Measurements from ENCODE around the gene CRYZ. TPM values are rescaled to one million over a fixed set of nuclear protein-coding genes. Genes with fewer than 3 reads are reported as not detected.
A peak's percentile ranks its signal among the peaks of the same experiment; 100 is the strongest.
"Not testable (repeated sequence)": the region's sequence is repeated elsewhere in the genome, so short reads cannot be mapped to it uniquely, and the experiment has no call there.

CRYZ gene
- total and polyA plus RNA-seq, 4 donors: 21.7 to 29.8 (median 27.1) TPM

DNA sequence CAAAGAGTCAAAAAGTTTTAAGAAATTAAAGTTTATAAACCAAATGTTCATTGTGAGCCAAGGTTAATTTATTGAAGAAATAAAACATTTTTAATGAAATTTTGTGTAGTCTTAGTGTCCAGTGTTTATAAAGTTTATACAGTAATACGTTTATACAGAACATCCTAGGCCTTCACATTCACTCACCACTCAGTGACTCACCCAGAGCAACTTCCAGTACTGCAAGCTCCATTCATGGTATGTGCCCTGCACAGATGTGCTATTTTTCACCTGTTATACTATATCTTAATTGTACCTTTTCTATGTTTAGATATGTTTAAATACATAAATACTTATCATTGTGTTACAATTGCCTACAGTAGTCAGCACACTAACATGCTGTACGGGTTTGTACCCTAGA lies 33.7 kb upstream of the CRYZ start:
- H3K9me3 ChIP-seq (ENCODE audit: control insufficient read depth, insufficient read depth, low read length): no peaks in the 10 kb centered on the region
- no peak for DNase-seq (ENCODE audit: low read depth in 4 of 6, low spot score in 6 of 6)
- H3K36me3 ChIP-seq (ENCODE audit: control insufficient read depth, insufficient read depth, low read length): no peaks in the 10 kb centered on the region
- no peaks in the 10 kb centered on the region for H3K4me1 ChIP-seq (ENCODE audit: control insufficient read depth, insufficient read depth, low read length)
- no CpG with 5 or more reads among the region's 2 CpGs for WGBS (ENCODE audit: insufficient coverage)
- no peak overlapping the region for H3K27ac ChIP-seq (ENCODE audit: low read depth, low read length)
- H3K4me3 ChIP-seq (ENCODE audit: low read depth, low read length): no peak overlapping the region
- H3K27me3 ChIP-seq (ENCODE audit: control insufficient read depth, insufficient read depth, low read length): no peaks in the 10 kb centered on the region

DNA sequence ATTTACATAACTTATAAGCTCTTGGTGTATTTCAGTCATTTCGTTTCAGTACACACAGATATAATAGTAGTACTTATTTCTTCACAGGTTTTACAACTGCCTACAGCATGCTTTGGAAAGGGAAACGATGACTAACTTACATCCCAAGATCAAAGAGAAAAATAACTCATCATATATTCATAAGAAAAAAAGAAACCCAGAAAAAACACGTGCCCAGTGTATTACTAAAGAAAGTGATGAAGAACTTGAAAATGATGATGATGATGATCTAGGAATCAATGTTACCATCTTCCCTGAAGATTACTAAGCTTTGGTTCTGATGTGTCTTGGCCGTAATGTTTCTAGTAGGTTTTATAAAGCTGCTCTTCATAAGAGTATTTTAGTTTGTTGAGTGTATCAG lies 31.0 kb upstream of the CRYZ start:
- Histone ChIP-seq H3K36me3 (ENCODE audit: control insufficient read depth, insufficient read depth, low read length) (peaks cover 2% of the 10 kb centered on the region), H3K27me3 (ENCODE audit: control insufficient read depth, insufficient read depth, low read length) (no peaks in the 10 kb centered on the region)
- WGBS (ENCODE audit: insufficient coverage): no CpG with 5 or more reads among the region's 4 CpGs

DNA sequence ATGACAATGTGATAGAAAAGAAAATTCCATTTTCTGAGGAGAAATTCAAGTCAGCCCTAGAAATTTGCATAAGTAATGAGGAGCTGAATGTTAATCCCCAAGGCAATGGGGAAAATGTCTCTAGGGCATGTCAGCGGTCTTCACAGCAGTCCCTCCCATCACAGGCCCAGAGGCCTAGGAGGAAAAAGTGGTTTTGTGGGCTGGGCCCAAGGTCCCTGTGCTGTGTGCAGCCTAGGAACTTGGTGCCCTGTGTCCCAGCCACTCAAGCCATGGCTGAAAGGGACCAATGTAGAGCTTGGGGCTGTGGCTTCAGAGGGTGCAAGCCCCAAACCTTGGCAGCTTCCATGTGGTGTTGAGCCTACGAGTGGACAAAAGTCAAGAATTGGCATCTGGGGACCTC lies 23.8 kb upstream of the CRYZ start:
- H3K4me1 ChIP-seq (ENCODE audit: control insufficient read depth, insufficient read depth, low read length); DNase-seq (ENCODE audit: low read depth in 4 of 6, low spot score in 6 of 6); H3K27me3 ChIP-seq (ENCODE audit: control insufficient read depth, insufficient read depth, low read length); H3K9me3 ChIP-seq (ENCODE audit: control insufficient read depth, insufficient read depth, low read length); H3K27ac ChIP-seq (ENCODE audit: low read depth, low read length); H3K4me3 ChIP-seq (ENCODE audit: low read depth, low read length): not testable (repeated sequence)
- H3K36me3 ChIP-seq (ENCODE audit: control insufficient read depth, insufficient read depth, low read length): peaks cover 17% of the 10 kb centered on the region
- WGBS (ENCODE audit: insufficient coverage): 100% methylated on average over 2 of the region's 2 CpGs

More for the DNA sequence above, 31.0 kb upstream of the CRYZ start:
- Histone ChIP-seq H3K4me1 (ENCODE audit: control insufficient read depth, insufficient read depth, low read length) (no peaks in the 10 kb centered on the region), H3K9me3 (ENCODE audit: control insufficient read depth, insufficient read depth, low read length) (no peaks in the 10 kb centered on the region), H3K27ac (ENCODE audit: low read depth, low read length) (no peak overlapping the region), H3K4me3 (ENCODE audit: low read depth, low read length) (no peak overlapping the region)
- DNase-seq (ENCODE audit: low read depth in 4 of 6, low spot score in 6 of 6): no peak

DNA sequence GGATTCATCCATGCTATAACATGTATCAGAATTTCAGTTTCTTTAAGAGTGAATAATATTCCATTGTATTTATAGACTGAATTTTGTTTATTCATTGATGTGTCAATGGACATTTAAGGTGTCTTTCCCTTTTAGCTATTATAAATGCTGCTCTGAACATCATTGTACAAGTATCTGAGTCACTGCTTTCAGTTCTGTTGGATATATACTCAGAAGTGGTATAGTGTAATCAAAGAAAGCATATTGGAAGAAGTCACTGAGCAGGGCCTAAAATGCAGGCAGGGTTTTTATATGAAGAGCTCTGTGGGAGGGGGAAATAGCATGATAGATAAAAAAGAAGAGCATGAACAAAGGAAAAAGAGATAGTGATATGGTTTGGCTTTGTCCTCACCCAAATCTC lies 22.6 kb upstream of the CRYZ start:
- no peaks in the 10 kb centered on the region for H3K9me3 ChIP-seq (ENCODE audit: control insufficient read depth, insufficient read depth, low read length)
- no peaks in the 10 kb centered on the region for H3K4me1 ChIP-seq (ENCODE audit: control insufficient read depth, insufficient read depth, low read length)
- H3K27ac ChIP-seq (ENCODE audit: low read depth, low read length): no peak overlapping the region
- no peak for DNase-seq (ENCODE audit: low read depth in 4 of 6, low spot score in 6 of 6)
- H3K36me3 ChIP-seq (ENCODE audit: control insufficient read depth, insufficient read depth, low read length): peaks cover 24% of the 10 kb centered on the region
- H3K4me3 ChIP-seq (ENCODE audit: low read depth, low read length): no peak overlapping the region
- H3K27me3 ChIP-seq (ENCODE audit: control insufficient read depth, insufficient read depth, low read length): no peaks in the 10 kb centered on the region

DNA sequence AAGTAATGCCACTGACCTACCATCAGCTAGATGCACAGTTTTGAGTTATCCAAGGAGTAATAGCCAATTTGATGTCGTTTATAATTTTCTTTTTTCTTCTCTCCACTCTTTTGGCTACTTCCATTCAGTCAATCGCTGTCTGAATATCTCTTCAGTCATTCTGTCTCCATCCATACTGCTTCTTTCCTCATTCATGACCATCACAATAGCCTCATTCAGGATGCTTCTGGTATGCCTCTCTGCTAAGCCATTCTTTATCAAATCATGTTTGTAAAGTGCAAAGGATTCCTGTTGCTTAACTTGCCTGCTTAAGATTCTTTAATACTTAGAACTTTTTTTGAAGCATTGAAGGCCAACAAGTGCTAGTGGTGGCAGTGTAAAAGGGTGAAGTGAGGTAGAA lies 20.3 kb upstream of the CRYZ start:
- 81% methylated on average over 2 of the region's 2 CpGs for WGBS (ENCODE audit: insufficient coverage)
- H3K27ac ChIP-seq (ENCODE audit: low read depth, low read length): no peak overlapping the region
- no peak for DNase-seq (ENCODE audit: low read depth in 4 of 6, low spot score in 6 of 6)
- no peaks in the 10 kb centered on the region for H3K4me1 ChIP-seq (ENCODE audit: control insufficient read depth, insufficient read depth, low read length)
- no peaks in the 10 kb centered on the region for H3K9me3 ChIP-seq (ENCODE audit: control insufficient read depth, insufficient read depth, low read length)
- no peak overlapping the region for H3K4me3 ChIP-seq (ENCODE audit: low read depth, low read length)
- no peaks in the 10 kb centered on the region for H3K27me3 ChIP-seq (ENCODE audit: control insufficient read depth, insufficient read depth, low read length)
- H3K36me3 ChIP-seq (ENCODE audit: control insufficient read depth, insufficient read depth, low read length): peaks cover 26% of the 10 kb centered on the region

- H3K4me3 ChIP-seq (ENCODE audit: low read depth, low read length): no peak overlapping the region
- no peaks in the 10 kb centered on the region for H3K27me3 ChIP-seq (ENCODE audit: control insufficient read depth, insufficient read depth, low read length)
- H3K9me3 ChIP-seq (ENCODE audit: control insufficient read depth, insufficient read depth, low read length): no peaks in the 10 kb centered on the region
- DNase-seq (ENCODE audit: low read depth in 4 of 6, low spot score in 6 of 6): no peak
- no peaks in the 10 kb centered on the region for H3K4me1 ChIP-seq (ENCODE audit: control insufficient read depth, insufficient read depth, low read length)
- WGBS (ENCODE audit: insufficient coverage): no CpG with 5 or more reads among the region's 1 CpG
- H3K36me3 ChIP-seq (ENCODE audit: control insufficient read depth, insufficient read depth, low read length): peaks cover 16% of the 10 kb centered on the region
- no peak overlapping the region for H3K27ac ChIP-seq (ENCODE audit: low read depth, low read length)
Measured at GRCh38 chr1:74748960-74749359, 16.1 kb upstream of the CRYZ start.

GRCh38 chr1:74745247-74745646 lies 12.4 kb upstream of the CRYZ start:
- 100% methylated on average over 2 of the region's 6 CpGs for WGBS (ENCODE audit: insufficient coverage)
- H3K36me3 ChIP-seq (ENCODE audit: control insufficient read depth, insufficient read depth, low read length): peaks cover 10% of the 10 kb centered on the region
- DNase-seq (ENCODE audit: low read depth in 4 of 6, low spot score in 6 of 6): not testable (repeated sequence)

GRCh38 chr1:74740307-74740980 lies 7.6 kb upstream of the CRYZ start:
- H3K4me3 ChIP-seq (ENCODE audit: low read depth, low read length): not testable (repeated sequence)
- peaks cover 18% of the 10 kb centered on the region for H3K36me3 ChIP-seq (ENCODE audit: control insufficient read depth, insufficient read depth, low read length)
- 97% methylated on average over 5 of the region's 13 CpGs for WGBS (ENCODE audit: insufficient coverage)

More at GRCh38 chr1:74745247-74745646, 12.4 kb upstream of the CRYZ start:
- H3K27ac ChIP-seq (ENCODE audit: low read depth, low read length); H3K27me3 ChIP-seq (ENCODE audit: control insufficient read depth, insufficient read depth, low read length); H3K4me1 ChIP-seq (ENCODE audit: control insufficient read depth, insufficient read depth, low read length); H3K4me3 ChIP-seq (ENCODE audit: low read depth, low read length); H3K9me3 ChIP-seq (ENCODE audit: control insufficient read depth, insufficient read depth, low read length): not testable (repeated sequence)

DNA sequence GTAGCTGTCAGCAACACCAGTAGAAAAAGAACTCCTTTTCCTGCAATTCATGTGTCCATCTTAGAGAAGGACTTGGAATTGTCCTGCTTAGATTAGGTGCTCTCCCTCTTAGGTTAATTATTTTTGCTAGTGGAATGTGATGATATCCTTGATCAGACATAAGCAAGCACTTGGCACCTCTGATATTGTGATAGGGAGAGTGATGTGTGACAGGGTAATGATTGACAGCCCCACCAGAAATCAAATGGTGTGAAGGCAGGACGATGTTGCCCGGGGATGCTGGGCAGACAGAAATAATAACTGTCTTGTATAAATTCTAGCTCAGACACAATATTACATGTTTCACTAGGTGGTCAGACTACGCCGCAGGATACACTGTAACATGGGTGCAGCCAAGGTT lies 4.5 kb upstream of the CRYZ start:
- WGBS (ENCODE audit: insufficient coverage): 100% methylated on average over 2 of the region's 4 CpGs
- Histone ChIP-seq H3K9me3 (ENCODE audit: control insufficient read depth, insufficient read depth, low read length) (no peaks in the 10 kb centered on the region), H3K27ac (ENCODE audit: low read depth, low read length) (no peak overlapping the region), H3K4me1 (ENCODE audit: control insufficient read depth, insufficient read depth, low read length) (no peaks in the 10 kb centered on the region), H3K36me3 (ENCODE audit: control insufficient read depth, insufficient read depth, low read length) (peaks cover 13% of the 10 kb centered on the region), H3K27me3 (ENCODE audit: control insufficient read depth, insufficient read depth, low read length) (no peaks in the 10 kb centered on the region), H3K4me3 (ENCODE audit: low read depth, low read length) (no peak overlapping the region)
- DNase-seq (ENCODE audit: low read depth in 4 of 6, low spot score in 6 of 6): no peak

More at GRCh38 chr1:74740307-74740980, 7.6 kb upstream of the CRYZ start:
- not testable (repeated sequence) for H3K27me3 ChIP-seq (ENCODE audit: control insufficient read depth, insufficient read depth, low read length); H3K4me1 ChIP-seq (ENCODE audit: control insufficient read depth, insufficient read depth, low read length); H3K9me3 ChIP-seq (ENCODE audit: control insufficient read depth, insufficient read depth, low read length); H3K27ac ChIP-seq (ENCODE audit: low read depth, low read length); DNase-seq (ENCODE audit: low read depth in 4 of 6, low spot score in 6 of 6)

- Histone ChIP-seq H3K9me3 (ENCODE audit: control insufficient read depth, insufficient read depth, low read length) (no peaks in the 10 kb centered on the region), H3K4me1 (ENCODE audit: control insufficient read depth, insufficient read depth, low read length) (no peaks in the 10 kb centered on the region), H3K27me3 (ENCODE audit: control insufficient read depth, insufficient read depth, low read length) (no peaks in the 10 kb centered on the region), H3K27ac (ENCODE audit: low read depth, low read length) (peak overlapping the region; percentile 98), H3K4me3 (ENCODE audit: low read depth, low read length) (peak overlapping the region; percentile 94), H3K36me3 (ENCODE audit: control insufficient read depth, insufficient read depth, low read length) (peaks cover 8% of the 10 kb centered on the region)
- DNase-seq (ENCODE audit: low read depth in 4 of 6, low spot score in 6 of 6): peak in 5 of 6 donors; percentile 59 to 94 (median 67)
- WGBS (ENCODE audit: insufficient coverage): 50% methylated on average over 2 of the region's 11 CpGs
Measured at GRCh38 chr1:74733604-74734484, 994 bp upstream of the CRYZ start.

All from spinal cord (tissue), 10 donors.